GM23338 (cell line): ENCODE data around the gene DNAJC5G. TPM values are rescaled to one million over a fixed set of nuclear protein-coding genes. Genes with fewer than 3 reads are reported as not detected.
A peak's percentile ranks its signal among the peaks of the same experiment; 100 is the strongest.

Experiments used
- ATAC-seq: fragments of 200-7000 bp; cut with Tn5 transposase; 3 replicates; pipeline ENCODE4 v1.9.1; 2020
- DNase-seq: peaks from one replicate; pipeline ENCODE4 v3.0.0-alpha.2; 2015; ENCODE audit warnings: low spot score
- H2AFZ ChIP-seq: fragments of 200-600 bp; sonication (generic); 2 replicates; pipeline ENCODE4 v1.8.0; 2016; ENCODE audit warnings: antibody characterized with exemption, mild to moderate bottlenecking, moderate library complexity
- H3F3A ChIP-seq: fragments of 200-600 bp; sonication (generic); replicated peaks from 2 replicates; pipeline ENCODE4 v1.8.0; 2017; ENCODE audit warnings: antibody characterized with exemption, mixed run types, low read depth
- H3K27ac ChIP-seq: fragments of 200-600 bp; sonication (generic); 2 replicates; pipeline ENCODE4 v1.6.1; 2016; ENCODE audit warnings: low read depth
- H3K27me3 ChIP-seq: fragments of 200-600 bp; sonication (generic); 2 replicates; pipeline ENCODE4 v1.8.0; 2016; ENCODE audit warnings: mild to moderate bottlenecking, mixed run types, moderate library complexity; ENCODE audit not compliant: insufficient read depth
- H3K36me3 ChIP-seq: fragments of 200-600 bp; sonication (generic); 2 replicates; pipeline ENCODE4 v1.8.0; 2016; ENCODE audit warnings: mild to moderate bottlenecking; ENCODE audit not compliant: insufficient read depth
- H3K4me1 ChIP-seq: fragments of 200-600 bp; sonication (generic); 2 replicates; pipeline ENCODE4 v1.8.0; 2016; ENCODE audit warnings: mild to moderate bottlenecking, moderate library complexity; ENCODE audit not compliant: insufficient read depth
- H3K4me2 ChIP-seq: fragments of 200-600 bp; sonication (generic); 2 replicates; pipeline ENCODE4 v1.7.1; 2017; ENCODE audit warnings: mixed run types
- H3K4me3 ChIP-seq: fragments of 200-600 bp; sonication (generic); 2 replicates; pipeline ENCODE4 v1.6.1; 2016; ENCODE audit warnings: mixed run types
- H3K79me2 ChIP-seq: fragments of 200-600 bp; sonication (generic); replicated peaks from 2 replicates; pipeline ENCODE4 v1.8.0; 2017; ENCODE audit warnings: mild to moderate bottlenecking; ENCODE audit not compliant: insufficient read depth
- H3K9me2 ChIP-seq: fragments of 200-600 bp; sonication (generic); 2 replicates; pipeline ENCODE4 v1.8.0; 2017; ENCODE audit not compliant: insufficient read depth
- H4K20me1 ChIP-seq: fragments of 200-600 bp; sonication (generic); replicated peaks from 2 replicates; pipeline ENCODE4 v1.8.0; 2017; ENCODE audit warnings: mild to moderate bottlenecking; ENCODE audit not compliant: insufficient read depth
- H3K27ac Mint-ChIP-seq: 2 replicates; pipeline ENCODE4 v1.8.0; 2020; ENCODE audit warnings: inconsistent platforms, mild to moderate bottlenecking, moderate library complexity, mixed read lengths
- H3K27me3 Mint-ChIP-seq: 3 replicates; pipeline ENCODE4 v1.8.0; 2022; ENCODE audit warnings: low read depth, mild to moderate bottlenecking, moderate library complexity, mixed read lengths, inconsistent platforms; ENCODE audit not compliant: insufficient read depth, poor library complexity
- H3K36me3 Mint-ChIP-seq: 3 replicates; pipeline ENCODE4 v1.8.0; 2021; ENCODE audit warnings: low read depth, mild to moderate bottlenecking, inconsistent platforms, moderate library complexity, mixed read lengths
- H3K4me1 Mint-ChIP-seq: 3 replicates; pipeline ENCODE4 v1.8.0; 2020; ENCODE audit warnings: mild to moderate bottlenecking, inconsistent platforms, mixed read lengths
- H3K4me3 Mint-ChIP-seq: 3 replicates; pipeline ENCODE4 v1.8.0; 2021; ENCODE audit warnings: moderate library complexity, mild to moderate bottlenecking, inconsistent platforms, mixed read lengths
- H3K9me3 Mint-ChIP-seq: 3 replicates; pipeline ENCODE4 v1.8.0; 2020; ENCODE audit warnings: moderate library complexity, mild to moderate bottlenecking, inconsistent platforms, mixed read lengths
- CREB1 ChIP-seq: fragments of 250-450 bp; sonication (Bioruptor Pico); IDR thresholded peaks from 2 replicates; pipeline ENCODE4 v1.5.0; 2020; ENCODE audit warnings: low read depth, mild to moderate bottlenecking, moderate library complexity
- EZH2 ChIP-seq: fragments of 200-600 bp; sonication (generic); IDR thresholded peaks from one replicate; pipeline ENCODE4 v1.8.0; 2017; ENCODE audit warnings: antibody characterized with exemption, mild to moderate bottlenecking, low read depth; ENCODE audit not compliant: unreplicated experiment
- JUNB ChIP-seq: IDR thresholded peaks from one replicate; pipeline ENCODE4 v1.6.1; 2016; ENCODE audit warnings: antibody characterized with exemption; ENCODE audit not compliant: unreplicated experiment
- NANOG ChIP-seq: IDR thresholded peaks from 2 replicates; pipeline ENCODE4 v1.6.1; 2016; ENCODE audit warnings: antibody characterized with exemption, borderline replicate concordance
- POLR2AphosphoS5 ChIP-seq: IDR thresholded peaks from 2 replicates; pipeline ENCODE4 v1.6.1; 2016; ENCODE audit warnings: antibody characterized with exemption, low read depth
- STAT1 ChIP-seq: IDR thresholded peaks from one replicate; pipeline ENCODE4 v1.6.1; 2016; ENCODE audit warnings: antibody characterized with exemption; ENCODE audit not compliant: unreplicated experiment
- ZNF114 ChIP-seq: fragments of 250-450 bp; sonication (Bioruptor Pico); IDR thresholded peaks from 2 replicates; pipeline ENCODE4 v1.5.0; 2020; ENCODE audit warnings: mild to moderate bottlenecking, moderate library complexity
- ZNF331 ChIP-seq: fragments of 250-450 bp; sonication (Bioruptor Pico); IDR thresholded peaks from 2 replicates; pipeline ENCODE4 v1.5.0; 2020; ENCODE audit warnings: low read depth, mild to moderate bottlenecking, moderate library complexity
- polyA plus RNA-seq: library from polyadenylated mRNA; unstranded; fragments of >200 nt; fragmentation: Nextera tagmentation; extraction: Ambion mirVana; gene quantifications from 2 replicates; pipeline ENCODE4 v1.2.1, GENCODE V29; 2016
- total RNA-seq: library from RNA; depleted of rRNA; stranded (reverse); fragments of >200 nt; shearing (Covaris generic); gene quantifications from 2 replicates; pipeline ENCODE4 v1.2.3, GENCODE V29; 2014
- TF ChIP-seq, protein P1 (sequence below): IDR thresholded peaks from 2 replicates; pipeline ENCODE4 v1.6.1; 2016; ENCODE audit warnings: antibody characterized with exemption
- TF ChIP-seq, protein P2 (sequence below), 2 experiments: fragments of 200-600 bp in 1 of 2; sonication (generic) in 1 of 2; conservative IDR thresholded peaks; 2 replicates each; pipeline versions ENCODE4 v1.5.1 to v1.6.1; 2016 to 2017; ENCODE audit warnings: antibody characterized with exemption in 2 of 2, low read depth in 2 of 2, mild to moderate bottlenecking in 2 of 2, moderate library complexity in 1 of 2

The DNAJC5G gene
- total and polyA plus RNA-seq, 2 experiments from 2014 or later: 0.59 TPM; not detected in 1

DNA sequence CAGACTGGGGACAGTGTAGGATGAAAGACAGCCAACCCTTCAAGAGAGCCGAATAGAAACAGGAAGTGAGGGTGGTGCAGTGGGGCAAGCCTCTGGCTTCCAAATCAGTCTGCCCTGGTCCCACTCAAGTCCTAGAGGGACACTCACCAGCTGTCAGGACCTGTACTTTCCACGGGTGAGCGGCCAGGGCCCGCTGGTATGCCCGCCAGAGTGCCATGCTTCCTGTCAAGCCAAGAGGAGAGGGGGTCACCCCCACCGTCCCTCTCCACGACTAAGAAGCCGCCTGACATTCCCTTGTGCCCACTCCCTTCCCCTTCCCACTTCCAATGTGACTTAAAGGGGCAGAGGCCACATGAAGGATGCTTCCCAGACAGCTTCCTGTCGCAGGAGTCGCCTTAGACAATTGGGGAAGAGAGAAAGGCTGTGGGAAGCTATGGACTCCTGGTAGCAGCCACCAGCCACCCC is 47.1 kb downstream of the DNAJC5G start:
- Mint-ChIP-seq H3K4me1 (peaks cover 10% of the 10 kb centered on the region), H3K9me3 (no peaks in the 10 kb centered on the region), H3K27ac (peak overlapping the region; percentile 99), H3K4me3 (peak overlapping the region; percentile 98), H3K36me3 (peaks cover 19% of the 10 kb centered on the region), H3K27me3 (peaks cover 4% of the 10 kb centered on the region)
- Histone ChIP-seq H2AFZ (peak overlapping the region; percentile 99; the same call in 1 of the 2 replicates), H3K9me2 (no peaks in the 10 kb centered on the region), H3K36me3 (peaks cover 5% of the 10 kb centered on the region; the same call in 1 of the 2 replicates), H3K79me2 (peaks cover 5% of the 10 kb centered on the region), H3K4me1 (peaks cover 14% of the 10 kb centered on the region), H4K20me1 (no peaks in the 10 kb centered on the region), H3F3A (peaks cover 21% of the 10 kb centered on the region; the same call in 1 of the 2 replicates), H3K27me3 (no peaks in the 10 kb centered on the region), H3K27ac (peak overlapping the region; percentile 90), H3K4me2 (peak overlapping the region; percentile 99), H3K4me3 (peak overlapping the region; percentile 99)
- ATAC-seq (peak; percentile 2; the same call in 2 of the 3 replicates), DNase-seq (peak; percentile 26)
- TF ChIP-seq ZNF331 (CRISPR knock-in tag) (no peak), JUNB (no peak), STAT1 (no peak), NANOG (no peak), CREB1 (CRISPR knock-in tag) (no peak), EZH2 (no peak), POLR2AphosphoS5 (no peak), ZNF114 (no peak)
- TF ChIP-seq, protein P1, sequence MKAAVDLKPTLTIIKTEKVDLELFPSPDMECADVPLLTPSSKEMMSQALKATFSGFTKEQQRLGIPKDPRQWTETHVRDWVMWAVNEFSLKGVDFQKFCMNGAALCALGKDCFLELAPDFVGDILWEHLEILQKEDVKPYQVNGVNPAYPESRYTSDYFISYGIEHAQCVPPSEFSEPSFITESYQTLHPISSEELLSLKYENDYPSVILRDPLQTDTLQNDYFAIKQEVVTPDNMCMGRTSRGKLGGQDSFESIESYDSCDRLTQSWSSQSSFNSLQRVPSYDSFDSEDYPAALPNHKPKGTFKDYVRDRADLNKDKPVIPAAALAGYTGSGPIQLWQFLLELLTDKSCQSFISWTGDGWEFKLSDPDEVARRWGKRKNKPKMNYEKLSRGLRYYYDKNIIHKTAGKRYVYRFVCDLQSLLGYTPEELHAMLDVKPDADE: no peak
- TF ChIP-seq, protein P2, sequence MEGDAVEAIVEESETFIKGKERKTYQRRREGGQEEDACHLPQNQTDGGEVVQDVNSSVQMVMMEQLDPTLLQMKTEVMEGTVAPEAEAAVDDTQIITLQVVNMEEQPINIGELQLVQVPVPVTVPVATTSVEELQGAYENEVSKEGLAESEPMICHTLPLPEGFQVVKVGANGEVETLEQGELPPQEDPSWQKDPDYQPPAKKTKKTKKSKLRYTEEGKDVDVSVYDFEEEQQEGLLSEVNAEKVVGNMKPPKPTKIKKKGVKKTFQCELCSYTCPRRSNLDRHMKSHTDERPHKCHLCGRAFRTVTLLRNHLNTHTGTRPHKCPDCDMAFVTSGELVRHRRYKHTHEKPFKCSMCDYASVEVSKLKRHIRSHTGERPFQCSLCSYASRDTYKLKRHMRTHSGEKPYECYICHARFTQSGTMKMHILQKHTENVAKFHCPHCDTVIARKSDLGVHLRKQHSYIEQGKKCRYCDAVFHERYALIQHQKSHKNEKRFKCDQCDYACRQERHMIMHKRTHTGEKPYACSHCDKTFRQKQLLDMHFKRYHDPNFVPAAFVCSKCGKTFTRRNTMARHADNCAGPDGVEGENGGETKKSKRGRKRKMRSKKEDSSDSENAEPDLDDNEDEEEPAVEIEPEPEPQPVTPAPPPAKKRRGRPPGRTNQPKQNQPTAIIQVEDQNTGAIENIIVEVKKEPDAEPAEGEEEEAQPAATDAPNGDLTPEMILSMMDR (conservative IDR thresholded peaks at IDR 0.05; ENCODE audit: low read depth in 2 of 2): no peak

DNA sequence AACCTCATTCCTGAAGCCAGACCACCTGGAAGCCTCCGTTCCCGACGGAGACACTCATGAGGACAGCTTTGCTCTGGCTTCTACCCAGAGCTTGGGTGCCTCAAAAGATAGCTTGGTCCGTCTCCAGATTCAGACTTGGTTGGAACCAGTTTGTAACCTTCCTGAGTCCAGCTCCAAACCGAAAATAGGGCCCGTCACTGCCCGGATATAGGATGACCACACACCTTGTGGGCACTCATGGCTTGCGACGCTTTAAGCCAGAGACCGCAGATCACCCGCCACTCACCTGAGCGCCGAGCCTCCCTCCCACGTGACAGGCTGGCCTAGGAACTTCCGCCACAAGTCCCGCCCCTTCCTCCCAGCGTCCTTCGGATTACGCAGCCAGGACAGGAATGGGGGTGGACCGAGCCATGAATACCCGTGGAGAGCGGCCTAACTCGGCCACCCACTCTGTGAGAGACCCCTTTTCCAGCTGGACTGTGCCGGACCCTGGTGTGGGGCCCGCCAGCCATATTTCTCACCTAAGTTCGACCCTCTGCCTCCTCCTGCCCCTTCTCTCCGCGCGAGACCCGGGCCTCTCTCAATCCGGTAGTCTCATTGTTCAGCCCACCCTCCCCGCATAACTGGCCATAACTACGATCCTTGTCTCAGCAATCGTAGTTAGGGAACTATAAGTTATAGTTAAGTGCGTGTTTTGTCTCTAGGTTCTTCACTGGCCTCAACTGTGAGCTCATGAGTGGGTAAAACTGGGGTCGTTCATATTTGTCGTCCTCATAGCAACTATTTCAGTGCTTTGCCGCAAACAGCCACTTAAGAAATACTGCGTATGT is 47.7 kb downstream of the DNAJC5G start, which contains the start of gene MPV17:
MPV17 (minus strand) TSS at position 332 of the 830 bp plus-strand sequence. CDS start 580 bp downstream, outside the sequence.
- H3K4me3 Mint-ChIP-seq: peak within 1 kb of the TSS; percentile 98
- Histone ChIP-seq H4K20me1 (no peaks in the 10 kb centered on the region), H3F3A (peaks cover 21% of the 10 kb centered on the region; the same call in 1 of the 2 replicates), H2AFZ (peak within 1 kb of the TSS; percentile 99), H3K9me2 (no peaks in the 10 kb centered on the region), H3K27ac (peak within 1 kb of the TSS; percentile 95), H3K4me1 (peaks cover 14% of the 10 kb centered on the region), H3K4me2 (peak within 1 kb of the TSS; percentile 99), H3K27me3 (no peaks in the 10 kb centered on the region), H3K36me3 (peaks cover 10% of the 10 kb centered on the region), H3K79me2 (peaks cover 5% of the 10 kb centered on the region), H3K4me3 (peak within 1 kb of the TSS; percentile 99)
- peaks cover 4% of the 10 kb centered on the region for H3K27me3 Mint-ChIP-seq
- H3K36me3 Mint-ChIP-seq: peaks cover 24% of the 10 kb centered on the region
- ATAC-seq: peak; percentile 91
- no peaks in the 10 kb centered on the region for H3K9me3 Mint-ChIP-seq
- peaks cover 10% of the 10 kb centered on the region for H3K4me1 Mint-ChIP-seq
- peak; percentile 98 for DNase-seq
- peak within 1 kb of the TSS; percentile 99 for H3K27ac Mint-ChIP-seq
- TF ChIP-seq, protein P1: peak; percentile 77
- no peak for TF ChIP-seq ZNF114
- peak; percentile 98 for TF ChIP-seq POLR2AphosphoS5
- TF ChIP-seq CREB1 (CRISPR knock-in tag): peak; percentile 56
- TF ChIP-seq NANOG: no peak
